ENCODE results near the gene INSYN2B.

GRCh38 chr5:169897481-169897880 is 82.8 kb downstream of the INSYN2B start:
- no peak for TF ChIP-seq SIN3A (IDR thresholded peaks at IDR 0.05; ENCODE audit: low read depth)
- no peak for TF ChIP-seq REST (IDR thresholded peaks at IDR 0.05; ENCODE audit: low read depth)
- no peak for TF ChIP-seq RAD21 (IDR thresholded peaks at IDR 0.05; ENCODE audit: low read depth)
- no peak for TF ChIP-seq CTCF (IDR thresholded peaks at IDR 0.05 in 2 of 3, conservative IDR thresholded peaks at IDR 0.05 in 1 of 3; ENCODE audit: borderline replicate concordance in 1 of 3, insufficient read depth in 1 of 3, low read depth in 2 of 3, low read length in 2 of 3)
- no peak for TF ChIP-seq JUND (IDR thresholded peaks at IDR 0.05)
- no peak for TF ChIP-seq POLR2A (IDR thresholded peaks at IDR 0.05; ENCODE audit: borderline replicate concordance, extremely low read depth, insufficient read depth, insufficient read length)
- no peak for TF ChIP-seq ELF1 (IDR thresholded peaks at IDR 0.05; ENCODE audit: borderline replicate concordance, low read depth)
- TF ChIP-seq MAX (IDR thresholded peaks at IDR 0.05): no peak
- TF ChIP-seq POLR2AphosphoS5 (IDR thresholded peaks at IDR 0.05; ENCODE audit: low read depth, low read length): no peak
